K562 (cell line): ENCODE data around the gene ZNF276. TPM values are rescaled to one million over a fixed set of nuclear protein-coding genes. Genes with fewer than 3 reads are reported as not detected.

Experiments used
- GTF2A2 ChIP-seq: IDR thresholded peaks from 2 replicates; pipeline ENCODE4 v1.6.1; 2016; ENCODE audit warnings: mild to moderate bottlenecking, missing genetic modification characterization, missing compliant biosample characterization
- HDGF ChIP-seq: fragments of 450-650 bp; IDR thresholded peaks from 2 replicates; pipeline ENCODE4 v1.6.1; 2016
- HNRNPLL ChIP-seq: fragments of 200-400 bp; formaldehyde crosslinking; IDR thresholded peaks from 2 replicates; pipeline ENCODE4 v1.6.1; 2017; ENCODE audit warnings: low read length, low read depth, mild to moderate bottlenecking; ENCODE audit not compliant: poor library complexity, severe bottlenecking
- IFI16 ChIP-seq: fragments of 250-450 bp; sonication (Bioruptor Pico); IDR thresholded peaks from 2 replicates; pipeline ENCODE4 v2.1.2; 2022; ENCODE audit warnings: mild to moderate bottlenecking, inconsistent platforms
- MITF ChIP-seq: IDR thresholded peaks from 2 replicates; pipeline ENCODE4 v1.6.1; 2014; ENCODE audit warnings: antibody characterized with exemption
- RBM39 ChIP-seq: fragments of 200-400 bp; formaldehyde crosslinking; optimal IDR thresholded peaks from 2 replicates; pipeline ENCODE3; 2018; ENCODE audit warnings: low read depth, low read length
- ZNF407 ChIP-seq: fragments of 450-650 bp; IDR thresholded peaks from 2 replicates; pipeline ENCODE4 v1.6.1; 2016; ENCODE audit warnings: low read depth
- ZNF41 ChIP-seq: fragments of 250-450 bp; sonication (Bioruptor Pico); conservative IDR thresholded peaks from 2 replicates; pipeline ENCODE4 v1.4.0; 2020; ENCODE audit warnings: mild to moderate bottlenecking
- ZNF589 ChIP-seq: fragments of 200-800 bp; sonication (Bioruptor generic); IDR thresholded peaks from 2 replicates; pipeline ENCODE4 v1.6.1; 2016; ENCODE audit warnings: low read depth, missing genetic modification characterization, missing compliant biosample characterization
- polyA plus RNA-seq, 8 experiments: library from polyadenylated mRNA; depleted of rRNA in 4 of 8; stranded (reverse) in 5 of 8; unstranded in 3 of 8; fragments of >200 nt; fragmentation: Nextera tagmentation in 2 of 8; fragmentation: Illumina TruSeq in 1 of 8; extraction: Ambion mirVana in 2 of 8; extraction: Trizol in 1 of 8; gene quantifications; 2 replicates each; pipeline versions ENCODE4 v1.2.1 to v1.2.3, GENCODE V29; 2011 to 2014; ENCODE audit warnings: inconsistent platforms in 1 of 8, missing spikeins in 1 of 8
- total RNA-seq, 7 experiments: library from RNA; depleted of rRNA in 6 of 7; stranded (reverse); fragments of >200 nt in 6 of 7; fragmentation: Illumina TruSeq in 2 of 7; extraction: Trizol in 2 of 7; gene quantifications; 2 replicates each; pipeline versions ENCODE4 v1.2.1 to v1.2.3, GENCODE V29; 2011 to 2021; ENCODE audit warnings: low replicate concordance in 1 of 7
- TF ChIP-seq, protein P1 (sequence below): conservative IDR thresholded peaks from 2 replicates; pipeline ENCODE4 v1.6.1; 2011; ENCODE audit warnings: low read depth, mild to moderate bottlenecking, low read length; ENCODE audit not compliant: control insufficient read depth
- TF ChIP-seq, protein P2 (sequence below): fragments of 450-650 bp; IDR thresholded peaks from 2 replicates; pipeline ENCODE4 v1.6.1; 2017; ENCODE audit warnings: antibody characterized with exemption, mild to moderate bottlenecking

Gene ZNF276
- total and polyA plus RNA-seq, 9 of the 15 experiments (the other 6 are each of a cell fraction or from before 2014, with no cell fraction given) = 0.49 to 43.9 (median 15.8) TPM

DNA sequence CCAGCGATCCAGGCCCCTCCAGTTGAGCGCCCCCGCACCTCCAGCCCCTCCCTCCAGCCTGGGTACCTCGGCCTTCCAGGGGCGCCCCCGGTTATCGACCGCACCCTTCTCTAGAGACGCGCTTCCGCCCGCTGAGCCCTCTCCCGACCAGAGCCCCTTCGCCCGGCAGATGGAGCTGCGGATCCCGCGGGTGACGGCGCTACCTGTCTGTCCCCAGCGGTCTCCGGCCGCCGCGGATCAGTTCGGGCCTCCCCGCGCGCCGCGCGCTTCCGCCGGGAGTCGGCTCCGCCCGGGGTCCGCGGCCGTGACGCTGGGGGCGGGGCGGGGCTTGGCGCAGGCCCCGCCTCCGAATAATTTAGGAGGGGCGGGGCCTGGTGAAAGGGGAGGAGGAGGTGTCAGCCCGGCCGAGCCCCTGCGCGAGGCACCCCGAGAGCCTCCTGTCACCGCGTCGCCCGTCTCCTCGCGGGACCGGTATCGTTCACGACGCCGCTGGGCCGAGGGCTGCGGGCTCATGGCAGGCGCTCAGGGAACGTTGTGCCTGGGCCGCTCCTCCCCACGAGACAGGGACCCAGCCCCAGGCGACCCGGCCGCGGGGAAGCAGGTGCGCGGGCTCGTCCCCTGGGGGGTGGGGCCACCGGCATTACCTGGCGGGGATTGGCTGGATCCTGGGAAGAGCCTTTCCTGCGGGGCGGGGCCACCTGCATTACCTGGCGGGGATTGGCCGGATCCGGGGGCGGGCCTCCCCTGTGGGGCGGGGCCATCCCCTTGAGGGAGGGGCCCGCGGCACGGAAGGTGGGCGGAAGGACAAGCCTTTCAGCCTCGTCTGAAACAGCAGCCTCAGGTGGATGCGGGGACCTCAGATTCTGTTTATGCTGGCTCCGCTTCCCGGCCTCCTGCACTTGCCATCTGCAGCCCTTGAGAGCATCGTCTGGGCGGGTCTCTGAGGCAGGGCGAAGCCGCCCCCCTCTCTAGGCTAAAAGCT, 19.6 kb upstream of the ZNF276 start, which contains the start of gene SPATA2L (continued):
- TF ChIP-seq, protein P1, sequence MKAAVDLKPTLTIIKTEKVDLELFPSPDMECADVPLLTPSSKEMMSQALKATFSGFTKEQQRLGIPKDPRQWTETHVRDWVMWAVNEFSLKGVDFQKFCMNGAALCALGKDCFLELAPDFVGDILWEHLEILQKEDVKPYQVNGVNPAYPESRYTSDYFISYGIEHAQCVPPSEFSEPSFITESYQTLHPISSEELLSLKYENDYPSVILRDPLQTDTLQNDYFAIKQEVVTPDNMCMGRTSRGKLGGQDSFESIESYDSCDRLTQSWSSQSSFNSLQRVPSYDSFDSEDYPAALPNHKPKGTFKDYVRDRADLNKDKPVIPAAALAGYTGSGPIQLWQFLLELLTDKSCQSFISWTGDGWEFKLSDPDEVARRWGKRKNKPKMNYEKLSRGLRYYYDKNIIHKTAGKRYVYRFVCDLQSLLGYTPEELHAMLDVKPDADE = 0 out of 2 replicates have a peak, but pooled peaks have one; percentile 54
- TF ChIP-seq ZNF589 (CRISPR knock-in tag) = no peak
- TF ChIP-seq, protein P2, sequence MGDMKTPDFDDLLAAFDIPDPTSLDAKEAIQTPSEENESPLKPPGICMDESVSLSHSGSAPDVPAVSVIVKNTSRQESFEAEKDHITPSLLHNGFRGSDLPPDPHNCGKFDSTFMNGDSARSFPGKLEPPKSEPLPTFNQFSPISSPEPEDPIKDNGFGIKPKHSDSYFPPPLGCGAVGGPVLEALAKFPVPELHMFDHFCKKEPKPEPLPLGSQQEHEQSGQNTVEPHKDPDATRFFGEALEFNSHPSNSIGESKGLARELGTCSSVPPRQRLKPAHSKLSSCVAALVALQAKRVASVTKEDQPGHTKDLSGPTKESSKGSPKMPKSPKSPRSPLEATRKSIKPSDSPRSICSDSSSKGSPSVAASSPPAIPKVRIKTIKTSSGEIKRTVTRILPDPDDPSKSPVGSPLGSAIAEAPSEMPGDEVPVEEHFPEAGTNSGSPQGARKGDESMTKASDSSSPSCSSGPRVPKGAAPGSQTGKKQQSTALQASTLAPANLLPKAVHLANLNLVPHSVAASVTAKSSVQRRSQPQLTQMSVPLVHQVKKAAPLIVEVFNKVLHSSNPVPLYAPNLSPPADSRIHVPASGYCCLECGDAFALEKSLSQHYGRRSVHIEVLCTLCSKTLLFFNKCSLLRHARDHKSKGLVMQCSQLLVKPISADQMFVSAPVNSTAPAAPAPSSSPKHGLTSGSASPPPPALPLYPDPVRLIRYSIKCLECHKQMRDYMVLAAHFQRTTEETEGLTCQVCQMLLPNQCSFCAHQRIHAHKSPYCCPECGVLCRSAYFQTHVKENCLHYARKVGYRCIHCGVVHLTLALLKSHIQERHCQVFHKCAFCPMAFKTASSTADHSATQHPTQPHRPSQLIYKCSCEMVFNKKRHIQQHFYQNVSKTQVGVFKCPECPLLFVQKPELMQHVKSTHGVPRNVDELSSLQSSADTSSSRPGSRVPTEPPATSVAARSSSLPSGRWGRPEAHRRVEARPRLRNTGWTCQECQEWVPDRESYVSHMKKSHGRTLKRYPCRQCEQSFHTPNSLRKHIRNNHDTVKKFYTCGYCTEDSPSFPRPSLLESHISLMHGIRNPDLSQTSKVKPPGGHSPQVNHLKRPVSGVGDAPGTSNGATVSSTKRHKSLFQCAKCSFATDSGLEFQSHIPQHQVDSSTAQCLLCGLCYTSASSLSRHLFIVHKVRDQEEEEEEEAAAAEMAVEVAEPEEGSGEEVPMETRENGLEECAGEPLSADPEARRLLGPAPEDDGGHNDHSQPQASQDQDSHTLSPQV = no peak
- no peak for TF ChIP-seq HDGF
- TF ChIP-seq ZNF41 (CRISPR knock-in tag) = no peak
- no peak for TF ChIP-seq RBM39
- no peak for TF ChIP-seq MITF
- no peak for TF ChIP-seq ZNF407
- no peak for TF ChIP-seq IFI16 (CRISPR knock-in tag)
- TF ChIP-seq GTF2A2 (tag) = no peak
- TF ChIP-seq HNRNPLL = peak; percentile 56
